ENCODE data around the gene RPS6KA2.
A peak's percentile ranks its signal among the peaks of the same experiment; 100 is the strongest.

Gene RPS6KA2

DNA sequence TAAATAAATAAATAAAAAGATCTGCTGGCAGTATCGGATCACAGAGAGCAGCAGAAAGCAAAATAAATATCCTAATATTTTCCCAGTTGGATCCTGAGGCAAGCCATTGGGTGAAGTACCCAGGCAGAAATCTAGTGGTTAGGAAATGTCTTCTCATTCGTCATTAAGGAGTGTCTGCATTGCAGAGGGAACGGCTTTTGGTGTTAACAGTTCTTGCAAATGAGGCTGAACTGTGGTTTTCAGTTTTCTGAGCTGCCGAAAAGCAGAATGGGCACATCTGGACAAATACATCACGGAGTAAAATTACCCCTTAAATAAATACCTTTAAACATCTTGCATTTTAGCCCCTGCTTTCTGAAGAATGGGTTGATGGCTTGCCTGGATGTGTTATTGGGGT lies 162.1 kb downstream of the RPS6KA2 start:
- no peaks in the 10 kb centered on the region for H3K27me3 ChIP-seq
- no peak overlapping the region for H3K4me3 ChIP-seq
- DNase-seq: no peak
- no peak overlapping the region for H3K27ac ChIP-seq
- peaks cover 0 to 10% (median 0%) of the 10 kb centered on the region in 4 donors for H3K4me1 ChIP-seq
- intact Hi-C loops (cut with DNase I; ENCODE audit: low total_unique reads): no loop called here
- H3K36me3 ChIP-seq: peaks cover 0 to 40% (median 3%) of the 10 kb centered on the region in 3 donors
- TF ChIP-seq, protein P1, sequence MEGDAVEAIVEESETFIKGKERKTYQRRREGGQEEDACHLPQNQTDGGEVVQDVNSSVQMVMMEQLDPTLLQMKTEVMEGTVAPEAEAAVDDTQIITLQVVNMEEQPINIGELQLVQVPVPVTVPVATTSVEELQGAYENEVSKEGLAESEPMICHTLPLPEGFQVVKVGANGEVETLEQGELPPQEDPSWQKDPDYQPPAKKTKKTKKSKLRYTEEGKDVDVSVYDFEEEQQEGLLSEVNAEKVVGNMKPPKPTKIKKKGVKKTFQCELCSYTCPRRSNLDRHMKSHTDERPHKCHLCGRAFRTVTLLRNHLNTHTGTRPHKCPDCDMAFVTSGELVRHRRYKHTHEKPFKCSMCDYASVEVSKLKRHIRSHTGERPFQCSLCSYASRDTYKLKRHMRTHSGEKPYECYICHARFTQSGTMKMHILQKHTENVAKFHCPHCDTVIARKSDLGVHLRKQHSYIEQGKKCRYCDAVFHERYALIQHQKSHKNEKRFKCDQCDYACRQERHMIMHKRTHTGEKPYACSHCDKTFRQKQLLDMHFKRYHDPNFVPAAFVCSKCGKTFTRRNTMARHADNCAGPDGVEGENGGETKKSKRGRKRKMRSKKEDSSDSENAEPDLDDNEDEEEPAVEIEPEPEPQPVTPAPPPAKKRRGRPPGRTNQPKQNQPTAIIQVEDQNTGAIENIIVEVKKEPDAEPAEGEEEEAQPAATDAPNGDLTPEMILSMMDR (IDR thresholded peaks at IDR 0.05): no peak
- H3K9me3 ChIP-seq: no peaks in the 10 kb centered on the region

DNA sequence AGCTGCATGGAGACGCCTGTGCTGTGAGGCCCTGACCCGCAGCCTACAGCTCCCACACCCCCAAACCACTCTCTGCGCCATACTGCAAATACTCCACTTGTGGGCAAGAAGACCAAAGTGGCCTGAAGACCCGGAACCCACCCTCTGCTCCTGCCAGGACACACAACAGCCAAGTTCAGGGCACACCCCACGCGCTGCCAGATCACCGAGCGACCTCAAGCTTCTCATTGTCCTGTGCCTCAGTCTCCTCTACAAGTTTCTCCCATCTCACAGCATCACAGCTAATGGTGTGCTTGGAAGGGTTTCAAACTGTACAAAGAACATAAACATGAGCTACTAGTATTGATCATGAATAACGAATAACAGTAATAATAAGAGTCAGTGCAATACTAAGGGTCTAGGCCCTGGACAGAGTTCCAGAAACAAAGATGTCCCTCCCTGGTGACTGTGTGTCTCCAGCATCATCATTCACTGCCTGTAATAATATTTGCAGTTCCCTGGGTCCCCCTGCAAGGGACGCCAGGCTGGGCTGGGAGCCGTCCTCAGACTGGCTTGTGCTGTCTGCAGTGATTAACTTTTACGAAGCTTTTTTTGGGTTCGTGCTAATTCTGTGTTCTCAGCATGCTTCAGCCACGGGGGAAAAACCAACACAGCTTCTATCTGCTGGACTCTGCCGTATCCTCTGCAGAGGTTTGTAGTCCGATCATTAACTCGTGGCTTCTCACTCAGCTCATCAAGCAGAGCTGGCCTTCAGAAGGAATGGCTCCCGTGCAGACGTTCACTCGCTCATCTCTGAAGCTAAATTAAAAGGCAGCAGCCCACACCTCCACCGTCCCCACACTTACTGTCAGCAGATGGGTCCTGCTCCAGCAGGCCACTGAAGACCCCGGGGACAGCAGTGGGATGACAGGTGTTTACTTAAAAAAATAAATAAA lies 162.7 kb downstream of the RPS6KA2 start:
- Histone ChIP-seq H3K4me1 (peaks cover 0 to 10% (median 0%) of the 10 kb centered on the region in 4 donors), H3K9me3 (no peaks in the 10 kb centered on the region), H3K4me3 (no peak overlapping the region), H3K27me3 (no peaks in the 10 kb centered on the region), H3K36me3 (peaks cover 0 to 34% (median 3%) of the 10 kb centered on the region in 3 donors), H3K27ac (no peak overlapping the region)
- TF ChIP-seq, protein P1 (IDR thresholded peaks at IDR 0.05): no peak
- intact Hi-C loops (cut with DNase I; ENCODE audit: low total_unique reads): no loop called here
- peak in 1 of 2 donors; percentile 39 for DNase-seq

DNA sequence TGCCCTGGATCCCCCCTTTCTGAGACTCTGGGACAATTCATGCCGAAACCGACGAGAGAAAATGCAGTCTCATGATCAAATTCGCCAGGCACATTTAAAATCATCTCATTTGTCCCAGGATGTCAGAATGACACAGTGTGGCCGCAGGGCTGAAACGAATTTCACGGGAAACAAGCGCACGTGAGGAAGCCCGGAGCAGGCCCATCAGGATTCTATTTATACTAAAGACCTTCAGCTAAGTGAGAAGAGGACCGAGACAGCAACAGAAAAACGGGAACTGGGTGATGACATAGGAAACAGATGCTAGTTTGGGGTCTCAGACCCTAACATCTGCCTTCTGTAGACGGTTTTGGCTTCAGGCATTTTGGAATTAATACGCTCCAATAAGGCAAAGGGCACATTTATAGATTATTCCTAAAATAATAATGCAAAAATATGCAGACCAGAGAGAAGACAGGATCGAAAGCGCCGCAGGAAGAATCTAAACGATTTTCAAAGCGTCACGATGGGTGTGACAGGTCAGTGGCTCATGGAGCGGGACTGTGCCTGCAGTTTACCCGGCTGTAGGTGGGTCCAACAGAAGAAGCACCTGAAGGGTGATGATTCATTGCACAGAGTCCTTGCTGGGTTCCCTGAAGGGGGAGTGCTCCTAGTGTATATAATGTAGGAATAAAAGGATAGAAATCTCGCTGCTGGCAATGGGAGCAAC lies 163.5 kb downstream of the RPS6KA2 start:
- TF ChIP-seq, protein P1 (IDR thresholded peaks at IDR 0.05): no peak
- DNase-seq: peak in 1 of 2 donors; percentile 35
- intact Hi-C loops (cut with DNase I; ENCODE audit: low total_unique reads): no loop called here
- H3K4me1 ChIP-seq: peaks cover 0 to 10% (median 0%) of the 10 kb centered on the region in 4 donors
- H3K9me3 ChIP-seq: no peaks in the 10 kb centered on the region
- no peak overlapping the region for H3K27ac ChIP-seq
- H3K4me3 ChIP-seq: no peak overlapping the region
- peaks cover 0 to 37% (median 3%) of the 10 kb centered on the region in 3 donors for H3K36me3 ChIP-seq
- H3K27me3 ChIP-seq: no peaks in the 10 kb centered on the region

DNA sequence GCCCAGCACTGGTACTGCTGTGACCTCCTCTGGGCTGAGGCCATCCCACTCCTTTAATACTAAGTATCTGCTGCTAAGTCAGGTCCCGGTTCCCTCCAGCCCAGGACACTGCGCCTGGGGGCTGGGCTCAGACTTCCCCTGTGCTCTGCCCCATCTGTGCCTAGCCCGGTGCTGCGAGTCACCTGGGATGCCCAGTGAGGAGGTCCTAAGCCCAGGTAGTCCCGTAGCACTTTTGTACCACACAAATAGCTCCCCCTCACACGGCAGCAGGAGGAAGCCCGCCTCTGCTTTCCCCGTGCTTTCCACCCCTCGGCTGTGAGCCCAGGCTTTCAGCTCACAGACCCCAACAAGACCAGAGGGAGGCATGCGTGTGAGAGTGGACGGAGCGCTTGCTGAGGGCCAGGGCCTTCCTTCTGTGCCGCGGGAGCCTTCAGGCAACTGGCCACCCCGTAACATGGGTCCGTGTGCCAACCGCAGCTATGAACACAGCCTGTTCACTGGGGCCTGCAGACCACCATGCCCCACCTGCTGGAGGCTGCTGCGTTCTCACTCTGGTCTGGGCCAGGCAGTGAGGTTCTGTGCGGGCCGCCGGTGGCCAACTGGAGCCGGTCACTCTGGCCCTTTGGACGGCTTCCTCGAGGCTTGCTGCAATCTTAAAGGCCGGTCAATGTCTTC lies 164.5 kb downstream of the RPS6KA2 start:
- no peak for DNase-seq
- Histone ChIP-seq H3K27ac (no peak overlapping the region), H3K9me3 (no peaks in the 10 kb centered on the region), H3K36me3 (peaks cover 0 to 36% (median 12%) of the 10 kb centered on the region in 3 donors), H3K4me1 (peaks cover 0 to 10% (median 0%) of the 10 kb centered on the region in 4 donors), H3K27me3 (no peaks in the 10 kb centered on the region), H3K4me3 (no peak overlapping the region)
- intact Hi-C loops (cut with DNase I; ENCODE audit: low total_unique reads): no loop called here
- TF ChIP-seq, protein P1 (IDR thresholded peaks at IDR 0.05): no peak

DNA sequence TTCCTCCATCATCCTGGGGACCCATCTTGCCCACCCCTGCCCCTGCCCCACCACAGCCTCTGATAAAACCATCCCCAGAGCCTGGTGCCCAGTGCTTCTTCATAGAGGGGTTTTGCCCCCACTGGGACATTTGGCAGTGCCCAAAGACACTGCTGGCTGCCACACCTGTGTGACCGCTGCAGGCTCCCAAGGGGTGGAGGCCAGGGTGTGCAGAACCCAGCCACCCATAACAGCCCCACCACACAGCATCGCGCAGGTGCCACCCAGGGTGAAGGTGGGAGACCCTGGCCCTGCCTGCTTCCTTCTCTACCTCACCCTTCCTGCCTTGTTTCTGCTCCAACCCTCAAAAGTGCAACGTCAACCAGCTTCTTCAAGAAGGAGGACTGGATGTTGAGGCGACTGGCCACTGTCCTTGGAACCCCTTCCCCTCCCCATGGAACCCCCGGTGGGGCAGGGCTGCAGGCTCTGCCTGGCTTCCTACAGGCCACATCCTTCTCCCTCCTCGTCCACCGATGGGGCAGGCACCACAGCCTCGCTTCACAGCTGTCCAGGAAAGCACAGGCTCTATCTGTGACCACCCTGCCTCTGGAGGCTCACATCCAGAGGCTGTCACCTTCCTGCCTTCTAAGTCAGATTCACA lies 165.1 kb downstream of the RPS6KA2 start:
- no peaks in the 10 kb centered on the region for H3K9me3 ChIP-seq
- TF ChIP-seq, protein P1 (IDR thresholded peaks at IDR 0.05): no peak
- no peak for DNase-seq
- intact Hi-C loops (cut with DNase I; ENCODE audit: low total_unique reads): no loop called here
- H3K27ac ChIP-seq: no peak overlapping the region
- no peak overlapping the region for H3K4me3 ChIP-seq
- H3K36me3 ChIP-seq: peaks cover 0 to 33% (median 12%) of the 10 kb centered on the region in 3 donors
- no peaks in the 10 kb centered on the region for H3K27me3 ChIP-seq
- H3K4me1 ChIP-seq: peaks cover 0 to 10% (median under 1%) of the 10 kb centered on the region in 4 donors
